ENCODE results near the gene YPEL2.
"Not testable (repeated sequence)": the region's sequence is repeated elsewhere in the genome, so short reads cannot be mapped to it uniquely, and the experiment has no call there.

Gene YPEL2

DNA sequence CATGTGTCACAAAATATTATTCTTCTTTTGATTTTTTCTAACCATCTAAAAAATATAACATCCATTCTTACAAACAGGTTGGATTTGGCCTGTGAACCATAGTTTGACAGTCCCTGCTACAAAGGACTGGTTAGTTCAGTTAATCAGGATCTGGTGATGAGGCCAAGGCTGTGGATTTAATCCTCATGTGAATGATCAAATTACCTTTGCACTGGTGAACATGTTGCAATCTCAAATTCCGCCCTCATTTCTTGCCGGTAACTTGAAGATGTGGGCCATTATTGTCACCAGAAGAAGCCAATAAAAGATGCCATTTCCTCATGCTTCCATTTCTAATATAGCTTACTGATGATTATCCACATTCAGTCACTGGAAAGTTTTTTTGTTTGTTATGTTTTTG is 35.3 kb upstream of the YPEL2 start:
- TF ChIP-seq, protein P1, sequence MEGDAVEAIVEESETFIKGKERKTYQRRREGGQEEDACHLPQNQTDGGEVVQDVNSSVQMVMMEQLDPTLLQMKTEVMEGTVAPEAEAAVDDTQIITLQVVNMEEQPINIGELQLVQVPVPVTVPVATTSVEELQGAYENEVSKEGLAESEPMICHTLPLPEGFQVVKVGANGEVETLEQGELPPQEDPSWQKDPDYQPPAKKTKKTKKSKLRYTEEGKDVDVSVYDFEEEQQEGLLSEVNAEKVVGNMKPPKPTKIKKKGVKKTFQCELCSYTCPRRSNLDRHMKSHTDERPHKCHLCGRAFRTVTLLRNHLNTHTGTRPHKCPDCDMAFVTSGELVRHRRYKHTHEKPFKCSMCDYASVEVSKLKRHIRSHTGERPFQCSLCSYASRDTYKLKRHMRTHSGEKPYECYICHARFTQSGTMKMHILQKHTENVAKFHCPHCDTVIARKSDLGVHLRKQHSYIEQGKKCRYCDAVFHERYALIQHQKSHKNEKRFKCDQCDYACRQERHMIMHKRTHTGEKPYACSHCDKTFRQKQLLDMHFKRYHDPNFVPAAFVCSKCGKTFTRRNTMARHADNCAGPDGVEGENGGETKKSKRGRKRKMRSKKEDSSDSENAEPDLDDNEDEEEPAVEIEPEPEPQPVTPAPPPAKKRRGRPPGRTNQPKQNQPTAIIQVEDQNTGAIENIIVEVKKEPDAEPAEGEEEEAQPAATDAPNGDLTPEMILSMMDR (conservative IDR thresholded peaks at IDR 0.05), result no peak
- TF ChIP-seq ZFX (IDR thresholded peaks at IDR 0.05), result no peak

DNA sequence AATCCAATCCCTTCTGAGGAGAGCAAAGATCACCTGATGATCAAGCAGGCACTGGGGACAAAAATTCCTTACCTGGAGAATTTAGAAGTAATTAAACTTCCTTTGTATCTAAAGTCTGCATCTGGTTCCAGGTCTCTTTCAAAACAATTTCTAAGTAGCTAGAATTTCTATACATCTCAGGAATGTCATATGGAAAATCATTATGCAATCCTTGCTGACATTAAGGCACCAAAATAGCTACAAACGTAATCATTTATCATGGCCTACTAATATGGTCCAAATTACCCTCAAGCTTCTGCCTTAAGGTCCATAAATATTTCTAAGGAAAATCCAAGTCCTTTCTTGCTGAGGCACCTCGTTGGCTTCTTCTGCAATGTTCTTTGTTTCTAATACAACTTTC is 32.9 kb upstream of the YPEL2 start:
- peak overlapping the region; percentile 87 for H3K27ac ChIP-seq
- TF ChIP-seq, protein P1 (conservative IDR thresholded peaks at IDR 0.05), result no peak
- TF ChIP-seq ZFX (IDR thresholded peaks at IDR 0.05), result no peak

More for the DNA sequence above, 35.3 kb upstream of the YPEL2 start:
- H3K27ac ChIP-seq, result peak overlapping the region; percentile 97

DNA sequence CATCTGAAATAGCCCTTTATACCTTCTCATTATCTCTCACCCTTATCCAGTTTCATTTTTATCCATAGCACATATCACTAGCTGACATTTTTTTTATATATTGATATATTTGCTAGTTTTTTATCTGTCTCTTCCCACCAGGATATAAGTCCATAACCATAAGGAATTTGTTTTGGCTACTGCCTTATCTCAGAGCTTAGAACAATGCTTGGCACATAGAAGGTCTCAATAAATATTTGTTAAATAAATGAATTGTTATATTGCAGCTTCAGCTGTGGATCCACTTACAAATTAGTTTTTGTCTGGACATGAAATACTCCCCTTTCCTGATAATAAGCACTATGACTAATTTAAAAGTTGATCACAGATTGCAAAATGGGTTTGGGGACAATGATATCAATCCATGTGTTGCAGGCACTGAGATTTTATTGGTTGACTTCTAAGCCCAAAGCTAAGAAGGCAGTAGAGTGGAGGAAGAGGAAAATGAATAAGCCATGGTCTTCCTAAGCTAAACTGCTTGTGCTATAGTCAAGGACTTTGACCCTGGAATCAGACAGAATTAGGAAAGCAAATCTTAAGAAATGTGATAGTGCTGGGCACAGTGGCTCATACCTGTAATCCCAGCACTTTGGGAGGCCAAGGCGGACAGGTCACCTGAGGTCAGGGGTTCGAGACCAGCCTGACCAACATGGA is 31.9 kb upstream of the YPEL2 start:
- H3K27ac ChIP-seq, result peak overlapping the region; percentile 92
- TF ChIP-seq, protein P1 (conservative IDR thresholded peaks at IDR 0.05), result no peak
- TF ChIP-seq ZFX (IDR thresholded peaks at IDR 0.05), result no peak

DNA sequence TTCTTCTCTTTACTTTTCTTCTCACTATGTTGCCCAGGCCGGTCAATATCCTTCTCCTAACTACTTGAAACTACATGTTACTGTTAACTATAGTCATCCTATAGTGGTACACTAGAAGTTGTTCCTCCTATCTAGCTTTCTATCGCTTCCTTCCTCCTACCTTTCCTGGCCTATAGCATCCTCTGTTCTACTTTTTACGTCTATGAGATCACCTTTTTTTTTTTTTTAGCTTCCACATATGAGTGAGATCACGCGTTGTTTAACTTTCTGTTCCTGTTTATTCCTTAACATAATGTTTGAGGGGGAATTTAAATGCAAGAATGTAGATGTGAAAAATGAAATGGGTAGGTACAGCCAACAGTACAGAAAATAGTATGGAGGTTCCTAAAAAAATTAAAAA is 30.5 kb upstream of the YPEL2 start:
- TF ChIP-seq, protein P1 (conservative IDR thresholded peaks at IDR 0.05), result no peak
- H3K27ac ChIP-seq, result peak overlapping the region; percentile 92; the same call in 1 of the 2 replicates

DNA sequence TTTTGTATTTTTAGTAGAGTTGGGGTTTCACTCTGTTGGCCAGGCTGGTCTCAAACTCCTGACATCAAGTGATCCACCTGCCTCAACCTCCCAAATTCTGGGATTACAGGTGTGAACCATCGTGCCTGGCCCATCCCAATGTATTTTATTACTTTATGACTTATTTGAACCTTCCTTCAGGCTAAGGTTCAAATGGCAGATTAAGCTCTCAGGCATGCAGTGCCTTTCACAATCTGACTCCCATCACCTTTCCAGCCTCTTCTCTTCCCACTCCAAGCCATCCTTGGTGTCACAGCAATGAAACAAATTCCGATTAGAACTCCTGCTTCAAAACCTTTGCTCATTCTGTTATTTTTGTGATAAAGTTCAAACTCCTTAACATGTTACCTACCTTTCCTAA is 26.6 kb upstream of the YPEL2 start:
- peak overlapping the region; percentile 56 for H3K27ac ChIP-seq
- TF ChIP-seq, protein P1 (conservative IDR thresholded peaks at IDR 0.05), result no peak
- no peak for TF ChIP-seq ZFX (IDR thresholded peaks at IDR 0.05)

DNA sequence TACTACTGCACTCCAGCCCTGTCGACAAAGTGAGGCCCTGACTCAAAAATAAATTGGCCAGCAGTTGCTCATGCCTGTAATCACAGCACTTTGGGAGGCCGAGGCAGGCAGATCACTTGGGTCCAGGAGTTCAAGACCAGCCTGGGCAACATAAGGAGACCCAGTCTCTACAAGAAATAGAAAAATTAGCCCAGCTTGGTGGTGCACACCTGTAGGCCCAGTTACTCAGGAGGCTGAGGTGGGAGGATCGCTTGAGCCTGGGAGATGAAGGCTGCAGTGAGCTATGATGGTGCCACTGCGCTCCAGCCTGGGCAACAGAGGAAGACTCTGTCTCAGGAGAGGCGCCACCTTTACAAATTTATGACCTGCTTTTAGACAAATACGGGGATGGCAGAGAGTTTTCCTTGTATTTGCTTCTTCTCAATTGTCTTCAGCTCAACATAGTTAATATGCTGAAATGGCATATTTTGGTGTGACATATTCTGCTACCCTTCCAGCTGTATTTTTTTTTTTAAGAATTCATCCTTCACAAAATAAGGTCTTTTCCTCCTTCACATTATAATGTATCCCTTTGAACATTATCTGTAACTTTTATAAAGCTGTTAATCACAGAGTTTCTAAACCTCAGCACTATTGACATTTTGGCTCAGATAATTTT is 21.1 kb upstream of the YPEL2 start:
- TF ChIP-seq, protein P1 (conservative IDR thresholded peaks at IDR 0.05), result no peak
- H3K27ac ChIP-seq, result peak overlapping the region; percentile 9; the same call in 1 of the 2 replicates

DNA sequence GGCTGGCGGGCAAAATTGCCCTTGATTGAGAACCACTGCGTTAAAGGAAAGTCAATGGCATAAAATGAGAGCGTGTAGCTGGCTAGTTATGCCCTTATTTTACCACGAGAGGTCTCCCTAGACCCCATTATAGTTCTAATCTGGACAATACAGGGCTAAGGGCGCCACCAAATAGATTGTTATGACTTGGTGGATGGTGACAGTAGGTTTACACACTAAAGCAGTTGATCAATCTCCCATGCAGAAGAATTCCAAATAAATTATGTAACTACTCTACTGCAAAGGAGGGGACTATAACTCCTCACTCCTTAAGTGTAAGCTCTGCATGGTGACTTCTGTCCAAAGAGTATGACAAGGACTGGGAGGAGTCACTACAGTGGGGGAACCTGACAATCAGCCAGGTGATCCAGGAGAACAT is 20.4 kb upstream of the YPEL2 start:
- TF ChIP-seq ZFX (IDR thresholded peaks at IDR 0.05), result no peak
- TF ChIP-seq, protein P1 (conservative IDR thresholded peaks at IDR 0.05), result peak; percentile 91
- no peak overlapping the region; the same call in 1 of the 2 replicates for H3K27ac ChIP-seq

DNA sequence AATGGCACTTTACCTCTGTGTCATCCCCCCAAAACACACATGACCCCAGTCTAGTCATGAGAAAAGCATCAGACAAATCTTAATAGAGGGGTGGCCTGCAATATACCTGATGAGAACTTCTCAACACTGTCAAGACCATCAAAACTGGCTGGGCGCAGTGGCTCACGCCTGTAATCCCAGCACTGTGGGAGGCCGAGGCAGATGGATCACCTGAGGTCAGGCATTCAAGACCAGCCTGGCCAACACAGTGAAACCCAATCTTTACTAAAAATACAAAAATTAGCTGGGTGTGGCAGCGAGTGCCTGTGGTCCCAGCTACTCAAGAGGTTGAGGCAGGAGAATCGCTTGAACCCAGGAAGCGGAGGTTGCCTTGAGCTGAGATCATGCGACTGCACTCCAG is 19.9 kb upstream of the YPEL2 start:
- not testable (repeated sequence) for H3K27ac ChIP-seq
